ENCODE results near the gene SELENBP1.

SELENBP1 gene

DNA sequence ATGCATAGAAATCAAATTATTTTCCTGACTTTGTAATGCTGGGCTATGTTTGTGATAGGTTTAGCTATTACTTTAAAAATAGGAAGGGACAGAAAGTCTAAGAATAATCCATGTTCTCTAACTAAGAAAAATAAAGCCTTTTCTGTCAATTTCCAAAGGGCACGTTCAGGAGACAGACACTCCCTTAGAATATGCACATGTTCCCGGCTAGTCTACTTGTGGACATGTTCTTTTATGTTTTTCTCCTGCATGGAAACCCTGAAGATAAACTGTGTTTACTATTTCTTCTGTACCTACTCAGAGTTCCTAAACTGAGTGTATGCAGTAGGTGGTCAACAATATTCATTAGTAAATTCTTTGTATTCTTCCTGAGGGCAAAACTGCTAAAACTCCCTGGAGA, 39.4 kb upstream of the SELENBP1 start:
- H2AFZ ChIP-seq (ENCODE audit: insufficient read depth, low read length, poor library complexity): no peak overlapping the region
- H2BK5ac ChIP-seq (ENCODE audit: low read depth, low read length, poor library complexity): no peak overlapping the region
- no CpG with 5 or more reads among the region's 2 CpGs for WGBS (ENCODE audit: extremely low coverage, insufficient coverage, insufficient read length)
- DNase-seq: no peak
- H4K91ac ChIP-seq (ENCODE audit: low read depth, low read length): no peak overlapping the region
- peaks cover 30 to 39% of the 10 kb centered on the region in 2 experiments for H3K36me3 ChIP-seq (ENCODE audit: control insufficient read depth in 1 of 2, insufficient read depth in 2 of 2, low read length in 2 of 2)
- H3K27ac ChIP-seq (ENCODE audit: low read depth, low read length): no peak overlapping the region
- no peak overlapping the region for H3K23ac ChIP-seq (ENCODE audit: low read length)
- no peaks in the 10 kb centered on the region for H3K79me1 ChIP-seq (ENCODE audit: low read length)
- no peaks in the 10 kb centered on the region for H3K27me3 ChIP-seq (ENCODE audit: insufficient read depth, low read length)
- no peak overlapping the region for H3K4ac ChIP-seq (ENCODE audit: low read depth, low read length)
- H3K14ac ChIP-seq (ENCODE audit: low read length): no peak overlapping the region
- H3K4me3 ChIP-seq (ENCODE audit: low read depth, low read length): no peak overlapping the region
- no peaks in the 10 kb centered on the region for H3K79me2 ChIP-seq (ENCODE audit: control insufficient read depth, insufficient read depth, low read length, poor library complexity)
- H2BK120ac ChIP-seq (ENCODE audit: insufficient read depth, low read length, poor library complexity): no peak overlapping the region
- no peak overlapping the region for H3K9ac ChIP-seq (ENCODE audit: low read length)
- no peak overlapping the region for H2BK12ac ChIP-seq (ENCODE audit: low read length)
- H3K18ac ChIP-seq (ENCODE audit: low read length): no peak overlapping the region
- no peaks in the 10 kb centered on the region for H3K9me3 ChIP-seq (ENCODE audit: insufficient read depth, low read depth, low read length)
- H4K12ac ChIP-seq (ENCODE audit: low read depth, low read length): no peak overlapping the region
- H4K8ac ChIP-seq (ENCODE audit: low read depth, low read length): no peak overlapping the region
- no peak overlapping the region for H2AK5ac ChIP-seq (ENCODE audit: low read length)
- no peaks in the 10 kb centered on the region for H3K4me1 ChIP-seq (ENCODE audit: control insufficient read depth in 1 of 2, insufficient read depth in 2 of 2, low read length in 2 of 2)
- no peak overlapping the region for H3K4me2 ChIP-seq (ENCODE audit: low read length)

DNA sequence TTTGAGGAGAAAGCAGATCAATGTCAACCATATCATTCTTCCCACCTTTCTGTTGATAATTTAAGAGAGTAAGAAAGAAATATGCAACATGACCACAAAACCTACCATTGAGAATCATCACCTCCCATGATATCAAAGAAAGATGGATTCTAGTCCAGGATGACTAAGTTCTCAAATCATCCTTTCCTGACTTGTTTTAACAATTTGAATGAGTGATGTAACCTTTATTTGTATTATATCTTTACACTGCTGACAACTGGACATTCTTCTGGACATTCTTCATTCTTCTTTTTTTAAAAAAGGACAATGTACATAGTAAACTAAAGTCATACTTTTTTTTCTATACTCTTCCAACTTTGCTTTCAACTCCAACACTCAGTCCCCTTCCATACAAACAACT, 36.4 kb upstream of the SELENBP1 start:
- H3K79me2 ChIP-seq (ENCODE audit: control insufficient read depth, insufficient read depth, low read length, poor library complexity): no peaks in the 10 kb centered on the region
- no peak overlapping the region for H2AK5ac ChIP-seq (ENCODE audit: low read length)
- no peak overlapping the region for H3K4me3 ChIP-seq (ENCODE audit: low read depth, low read length)
- no peak for DNase-seq
- H4K8ac ChIP-seq (ENCODE audit: low read depth, low read length): no peak overlapping the region
- no peak overlapping the region for H3K4me2 ChIP-seq (ENCODE audit: low read length)
- H3K9me3 ChIP-seq (ENCODE audit: insufficient read depth, low read depth, low read length): no peaks in the 10 kb centered on the region
- H3K4me1 ChIP-seq (ENCODE audit: control insufficient read depth in 1 of 2, insufficient read depth in 2 of 2, low read length in 2 of 2): no peaks in the 10 kb centered on the region
- H3K36me3 ChIP-seq (ENCODE audit: control insufficient read depth in 1 of 2, insufficient read depth in 2 of 2, low read length in 2 of 2): peaks cover 36 to 56% of the 10 kb centered on the region in 2 experiments
- no peak overlapping the region for H4K12ac ChIP-seq (ENCODE audit: low read depth, low read length)
- H2AFZ ChIP-seq (ENCODE audit: insufficient read depth, low read length, poor library complexity): no peak overlapping the region
- H2BK12ac ChIP-seq (ENCODE audit: low read length): no peak overlapping the region
- H2BK5ac ChIP-seq (ENCODE audit: low read depth, low read length, poor library complexity): no peak overlapping the region
- no peak overlapping the region for H3K18ac ChIP-seq (ENCODE audit: low read length)
- no peaks in the 10 kb centered on the region for H3K79me1 ChIP-seq (ENCODE audit: low read length)
- no peak overlapping the region for H2BK120ac ChIP-seq (ENCODE audit: insufficient read depth, low read length, poor library complexity)
- H3K14ac ChIP-seq (ENCODE audit: low read length): no peak overlapping the region
- no peak overlapping the region for H3K23ac ChIP-seq (ENCODE audit: low read length)
- H3K27ac ChIP-seq (ENCODE audit: low read depth, low read length): no peak overlapping the region
- H3K9ac ChIP-seq (ENCODE audit: low read length): no peak overlapping the region
- no peak overlapping the region for H4K91ac ChIP-seq (ENCODE audit: low read depth, low read length)
- H3K4ac ChIP-seq (ENCODE audit: low read depth, low read length): no peak overlapping the region
- H3K27me3 ChIP-seq (ENCODE audit: insufficient read depth, low read length): no peaks in the 10 kb centered on the region

DNA sequence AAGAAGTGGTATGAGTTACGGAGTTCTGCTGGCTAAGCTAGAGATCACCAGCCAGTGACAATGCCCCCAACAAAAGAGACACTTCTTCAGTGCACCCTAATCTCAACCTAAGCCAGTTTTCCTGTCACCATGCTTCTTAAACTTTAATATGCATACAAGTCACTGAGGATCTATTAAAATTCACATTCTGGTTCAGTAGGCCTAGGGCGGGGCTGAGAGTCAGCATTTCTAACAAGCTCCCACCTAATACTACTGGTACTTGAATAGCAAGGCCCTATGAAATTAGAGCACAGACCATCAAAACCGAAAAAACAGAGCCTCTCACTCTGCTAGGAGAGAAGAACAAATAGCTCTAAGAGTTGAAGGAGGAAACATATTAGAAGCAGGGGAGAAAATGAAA, 34.8 kb upstream of the SELENBP1 start:
- H3K9me3 ChIP-seq (ENCODE audit: insufficient read depth, low read depth, low read length): no peaks in the 10 kb centered on the region
- no peaks in the 10 kb centered on the region for H3K27me3 ChIP-seq (ENCODE audit: insufficient read depth, low read length)
- H3K27ac ChIP-seq (ENCODE audit: low read depth, low read length): no peak overlapping the region
- H3K79me2 ChIP-seq (ENCODE audit: control insufficient read depth, insufficient read depth, low read length, poor library complexity): no peaks in the 10 kb centered on the region
- peaks cover 32 to 56% of the 10 kb centered on the region in 2 experiments for H3K36me3 ChIP-seq (ENCODE audit: control insufficient read depth in 1 of 2, insufficient read depth in 2 of 2, low read length in 2 of 2)
- WGBS (ENCODE audit: extremely low coverage, insufficient coverage, insufficient read length): no CpG with 5 or more reads among the region's 3 CpGs
- no peak overlapping the region for H3K4me3 ChIP-seq (ENCODE audit: low read depth, low read length)
- H4K12ac ChIP-seq (ENCODE audit: low read depth, low read length): no peak overlapping the region
- no peak overlapping the region for H3K14ac ChIP-seq (ENCODE audit: low read length)
- no peak overlapping the region for H4K91ac ChIP-seq (ENCODE audit: low read depth, low read length)
- H3K4me2 ChIP-seq (ENCODE audit: low read length): no peak overlapping the region
- no peak overlapping the region for H2BK5ac ChIP-seq (ENCODE audit: low read depth, low read length, poor library complexity)
- H3K79me1 ChIP-seq (ENCODE audit: low read length): no peaks in the 10 kb centered on the region
- no peak overlapping the region for H3K18ac ChIP-seq (ENCODE audit: low read length)
- H2AK5ac ChIP-seq (ENCODE audit: low read length): no peak overlapping the region
- H4K8ac ChIP-seq (ENCODE audit: low read depth, low read length): no peak overlapping the region
- no peak overlapping the region for H2BK12ac ChIP-seq (ENCODE audit: low read length)
- no peak overlapping the region for H3K9ac ChIP-seq (ENCODE audit: low read length)
- H3K23ac ChIP-seq (ENCODE audit: low read length): no peak overlapping the region
- H2AFZ ChIP-seq (ENCODE audit: insufficient read depth, low read length, poor library complexity): no peak overlapping the region
- no peak overlapping the region for H3K4ac ChIP-seq (ENCODE audit: low read depth, low read length)
- H3K4me1 ChIP-seq (ENCODE audit: control insufficient read depth in 1 of 2, insufficient read depth in 2 of 2, low read length in 2 of 2): no peaks in the 10 kb centered on the region
- no peak overlapping the region for H2BK120ac ChIP-seq (ENCODE audit: insufficient read depth, low read length, poor library complexity)
- no peak for DNase-seq

DNA sequence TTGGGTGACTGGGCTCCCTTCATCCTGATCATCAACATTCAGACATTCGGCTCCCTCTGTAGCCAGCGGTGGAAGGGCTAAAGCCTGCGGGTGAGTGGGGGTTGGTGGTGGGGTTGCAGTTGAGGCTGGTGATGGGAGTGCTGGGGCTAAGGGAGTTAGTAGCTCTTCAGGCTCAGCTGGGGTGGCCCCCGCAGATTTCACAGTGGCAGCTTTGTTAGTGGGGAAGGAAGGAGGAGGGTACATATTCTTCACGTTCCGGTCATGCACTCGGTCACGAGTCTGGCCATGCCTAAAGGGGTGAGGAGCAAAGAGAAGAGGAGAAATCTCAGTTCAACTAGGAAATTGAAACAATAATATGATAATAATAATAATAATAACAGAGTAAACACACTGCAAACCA, 33.7 kb upstream of the SELENBP1 start:
- Histone ChIP-seq H3K4me2 (ENCODE audit: low read length) (no peak overlapping the region), H3K79me1 (ENCODE audit: low read length) (no peaks in the 10 kb centered on the region), H2BK120ac (ENCODE audit: insufficient read depth, low read length, poor library complexity) (no peak overlapping the region), H3K18ac (ENCODE audit: low read length) (no peak overlapping the region), H3K79me2 (ENCODE audit: control insufficient read depth, insufficient read depth, low read length, poor library complexity) (no peaks in the 10 kb centered on the region), H3K4me1 (ENCODE audit: control insufficient read depth in 1 of 2, insufficient read depth in 2 of 2, low read length in 2 of 2) (peaks cover 0 to 1% of the 10 kb centered on the region in 2 experiments), H3K23ac (ENCODE audit: low read length) (no peak overlapping the region), H3K9ac (ENCODE audit: low read length) (no peak overlapping the region), H2BK5ac (ENCODE audit: low read depth, low read length, poor library complexity) (no peak overlapping the region), H3K14ac (ENCODE audit: low read length) (no peak overlapping the region), H3K9me3 (ENCODE audit: insufficient read depth, low read depth, low read length) (no peaks in the 10 kb centered on the region), H3K36me3 (ENCODE audit: control insufficient read depth in 1 of 2, insufficient read depth in 2 of 2, low read length in 2 of 2) (peaks cover 37 to 58% of the 10 kb centered on the region in 2 experiments), H2AK5ac (ENCODE audit: low read length) (no peak overlapping the region), H3K4me3 (ENCODE audit: low read depth, low read length) (no peak overlapping the region), H3K27me3 (ENCODE audit: insufficient read depth, low read length) (no peaks in the 10 kb centered on the region), H2AFZ (ENCODE audit: insufficient read depth, low read length, poor library complexity) (no peak overlapping the region), H3K4ac (ENCODE audit: low read depth, low read length) (no peak overlapping the region), H4K12ac (ENCODE audit: low read depth, low read length) (no peak overlapping the region), H4K91ac (ENCODE audit: low read depth, low read length) (no peak overlapping the region), H3K27ac (ENCODE audit: low read depth, low read length) (no peak overlapping the region), H2BK12ac (ENCODE audit: low read length) (no peak overlapping the region), H4K8ac (ENCODE audit: low read depth, low read length) (no peak overlapping the region)
- no peak for DNase-seq
- no CpG with 5 or more reads among the region's 8 CpGs for WGBS (ENCODE audit: extremely low coverage, insufficient coverage, insufficient read length)
